Liver (tissue), 3 donors: Measurements from ENCODE around the gene TMEM101.
"Not testable (repeated sequence)": the region's sequence is repeated elsewhere in the genome, so short reads cannot be mapped to it uniquely, and the experiment has no call there.

Experiments used
- EGR1 ChIP-seq, 2 donors: IDR thresholded peaks; 2 replicates each; pipeline ENCODE4 v1.6.1; 2016 to 2018; ENCODE audit warnings: antibody characterized with exemption in 2 of 2, low read depth in 2 of 2
- FOXA1 ChIP-seq: IDR thresholded peaks from 2 replicates; pipeline ENCODE4 v1.6.1; 2016; ENCODE audit warnings: antibody characterized with exemption
- GABPA ChIP-seq, 2 donors: IDR thresholded peaks in 1 of 2; conservative IDR thresholded peaks in 1 of 2; 2 replicates each; pipeline ENCODE4 v1.6.1; 2016; ENCODE audit warnings: antibody characterized with exemption in 2 of 2, mild to moderate bottlenecking in 1 of 2, moderate library complexity in 1 of 2
- HNF4G ChIP-seq: IDR thresholded peaks from 2 replicates; pipeline ENCODE4 v1.6.1; 2016; ENCODE audit warnings: antibody characterized with exemption
- JUND ChIP-seq, 2 donors: IDR thresholded peaks; 2 replicates each; pipeline ENCODE4 v1.6.1; 2016; ENCODE audit warnings: antibody characterized with exemption in 2 of 2
- MAX ChIP-seq: IDR thresholded peaks from 2 replicates; pipeline ENCODE4 v1.6.1; 2016; ENCODE audit warnings: antibody characterized with exemption
- NR2F2 ChIP-seq: IDR thresholded peaks from 2 replicates; pipeline ENCODE4 v1.6.1; 2016; ENCODE audit warnings: antibody characterized with exemption
- RAD21 ChIP-seq, 2 donors: IDR thresholded peaks; 2 replicates each; pipeline ENCODE4 v1.6.1; 2016; ENCODE audit warnings: antibody characterized with exemption in 2 of 2, mild to moderate bottlenecking in 2 of 2
- RXRA ChIP-seq, 2 donors: IDR thresholded peaks; 2 replicates each; pipeline ENCODE4 v1.6.1; 2017 to 2018; ENCODE audit warnings: antibody characterized with exemption in 2 of 2, mild to moderate bottlenecking in 1 of 2
- SP1 ChIP-seq: IDR thresholded peaks from 2 replicates; pipeline ENCODE4 v1.6.1; 2018; ENCODE audit warnings: antibody characterized with exemption, mild to moderate bottlenecking
- TAF1 ChIP-seq: conservative IDR thresholded peaks from 2 replicates; pipeline ENCODE4 v1.6.1; 2016; ENCODE audit warnings: antibody characterized with exemption, mild to moderate bottlenecking
- YY1 ChIP-seq: IDR thresholded peaks from 2 replicates; pipeline ENCODE4 v1.6.1; 2016; ENCODE audit warnings: antibody characterized with exemption, mild to moderate bottlenecking
- TF ChIP-seq, protein P1 (sequence below): fragments of 150-350 bp; IDR thresholded peaks from 2 replicates; pipeline ENCODE4 v1.5.1; 2017; ENCODE audit warnings: improper control_type of control experiment, low read depth, low read length; ENCODE audit not compliant: missing input control
- donor health status: healthy.
- donor health status: healthy.

DNA sequence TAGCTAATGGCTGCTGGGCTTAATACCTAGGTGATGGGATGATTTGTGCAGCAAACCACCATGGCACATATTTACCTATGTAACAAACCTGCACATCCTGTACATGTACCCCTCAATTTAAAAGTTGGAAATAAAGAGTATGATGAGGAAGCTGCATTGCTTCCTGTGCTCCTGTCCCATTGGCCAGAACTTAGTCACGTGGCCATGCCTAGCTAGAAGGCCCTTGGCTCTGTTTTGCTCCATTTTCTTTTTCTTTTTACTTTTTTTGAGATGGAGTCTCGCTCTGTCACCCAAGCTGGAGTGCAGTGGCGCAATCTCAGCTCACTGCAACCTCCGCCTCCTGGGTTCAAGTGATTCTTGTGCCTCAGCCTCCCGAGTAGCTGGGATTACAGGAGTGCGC, 53.5 kb downstream of the TMEM101 start:
- TF ChIP-seq GABPA (IDR thresholded peaks at IDR 0.05 in 1 of 2, conservative IDR thresholded peaks at IDR 0.05 in 1 of 2); MAX; YY1; TAF1; HNF4G; JUND (IDR thresholded peaks at IDR 0.05); RAD21 (IDR thresholded peaks at IDR 0.05); NR2F2; SP1; EGR1 (IDR thresholded peaks at IDR 0.05; ENCODE audit: low read depth in 2 of 2); RXRA (IDR thresholded peaks at IDR 0.05); FOXA1: not testable (repeated sequence)
- TF ChIP-seq, protein P1, sequence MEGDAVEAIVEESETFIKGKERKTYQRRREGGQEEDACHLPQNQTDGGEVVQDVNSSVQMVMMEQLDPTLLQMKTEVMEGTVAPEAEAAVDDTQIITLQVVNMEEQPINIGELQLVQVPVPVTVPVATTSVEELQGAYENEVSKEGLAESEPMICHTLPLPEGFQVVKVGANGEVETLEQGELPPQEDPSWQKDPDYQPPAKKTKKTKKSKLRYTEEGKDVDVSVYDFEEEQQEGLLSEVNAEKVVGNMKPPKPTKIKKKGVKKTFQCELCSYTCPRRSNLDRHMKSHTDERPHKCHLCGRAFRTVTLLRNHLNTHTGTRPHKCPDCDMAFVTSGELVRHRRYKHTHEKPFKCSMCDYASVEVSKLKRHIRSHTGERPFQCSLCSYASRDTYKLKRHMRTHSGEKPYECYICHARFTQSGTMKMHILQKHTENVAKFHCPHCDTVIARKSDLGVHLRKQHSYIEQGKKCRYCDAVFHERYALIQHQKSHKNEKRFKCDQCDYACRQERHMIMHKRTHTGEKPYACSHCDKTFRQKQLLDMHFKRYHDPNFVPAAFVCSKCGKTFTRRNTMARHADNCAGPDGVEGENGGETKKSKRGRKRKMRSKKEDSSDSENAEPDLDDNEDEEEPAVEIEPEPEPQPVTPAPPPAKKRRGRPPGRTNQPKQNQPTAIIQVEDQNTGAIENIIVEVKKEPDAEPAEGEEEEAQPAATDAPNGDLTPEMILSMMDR: not testable (repeated sequence)
